K562 (cell line): ENCODE measurements around the gene CCDC60. TPM values are rescaled to one million over a fixed set of nuclear protein-coding genes. Genes with fewer than 3 reads are reported as not detected.

Experiments used
- ATAC-seq: fragments of 200-7000 bp; cut with Tn5 transposase; 3 replicates; pipeline ENCODE4 v1.9.1; 2020; ENCODE audit warnings: moderate library complexity
- BruUV-seq: library from RNA; stranded (reverse); fragments of 400-500 nt; replicated peaks from 2 replicates; lab custom pipeline; 2021; lab: Mats Ljungman, UMichigan
- CTCF ChIA-PET: fragments of 300-600 bp; formaldehyde crosslinking; extraction: SDS; loops from one replicate; lab custom pipeline; 2021; ENCODE audit warnings: low intra/inter-chr PET ratio; lab: Yijun Ruan, JAX
- POLR2A ChIA-PET: fragments of 300-600, 350-650 bp; sonication (Branson Sonifier 250); formaldehyde crosslinking; extraction: SDS; loops from one replicate; lab custom pipeline; 2021; ENCODE audit warnings: antibody characterized with exemption, inconsistent platforms; lab: Yijun Ruan, JAX
- DNase-seq, 4 experiments: peaks; one replicate each; pipeline versions ENCODE4 v3.0.0 to v3.0.0-alpha.2; 2011 to 2018; ENCODE audit warnings: low spot score in 3 of 4, mixed read lengths in 3 of 4; ENCODE audit errors: extremely low read depth in 1 of 4
- FAIRE-seq: peaks from 2 replicates; lab custom pipeline; 2011; peaks lifted over from hg19 to GRCh38; lab: Jason Lieb, UNC
- H2AFZ ChIP-seq: 2 replicates; pipeline ENCODE4 v1.6.0; 2011; ENCODE audit warnings: low read depth, low read length, control low read depth, inconsistent platforms
- H3K27ac ChIP-seq: fragments of 200-600 bp; 3 replicates; pipeline ENCODE4 v1.8.0; 2011; ENCODE audit warnings: low read depth, mild to moderate bottlenecking, control low read depth, inconsistent platforms, low read length, moderate library complexity, mixed read lengths; ENCODE audit errors: extremely low read depth
- H3K27me3 ChIP-seq, 2 experiments: fragments of 300-600 bp in 1 of 2; 2 replicates in 1 of 2; 3 replicates in 1 of 2; pipeline versions ENCODE4 v1.6.0 to v1.8.0; 2011; ENCODE audit warnings: inconsistent platforms in 2 of 2, low read length in 2 of 2, mild to moderate bottlenecking in 1 of 2, mixed read lengths in 1 of 2, moderate library complexity in 1 of 2; ENCODE audit not compliant: control insufficient read depth in 2 of 2, insufficient read depth in 2 of 2
- H3K36me3 ChIP-seq: fragments of 300-600 bp; 3 replicates; pipeline ENCODE4 v1.8.0; 2011; ENCODE audit warnings: mild to moderate bottlenecking, low read length, inconsistent platforms; ENCODE audit not compliant: control insufficient read depth, insufficient read depth
- H3K4me1 ChIP-seq, 2 experiments: fragments of 200-600 bp in 1 of 2; replicated peaks in 1 of 2; 2 replicates in 1 of 2; 3 replicates in 1 of 2; pipeline versions ENCODE4 v1.5.1 to v1.8.0; 2011; ENCODE audit warnings: inconsistent platforms in 2 of 2, low read length in 2 of 2, mild to moderate bottlenecking in 1 of 2, mixed read lengths in 1 of 2, moderate library complexity in 1 of 2; ENCODE audit not compliant: control insufficient read depth in 2 of 2, insufficient read depth in 2 of 2
- H3K4me2 ChIP-seq: 2 replicates; pipeline ENCODE4 v1.6.1; 2011; ENCODE audit warnings: low read length, control low read depth, inconsistent platforms, mixed read lengths; ENCODE audit not compliant: insufficient read depth
- H3K4me3 ChIP-seq: fragments of 200-600 bp; sonication (generic), shearing (Covaris generic); 2 replicates; pipeline ENCODE4 v1.5.1; 2016; ENCODE audit warnings: control low read depth, inconsistent platforms
- H3K79me2 ChIP-seq: fragments of 200-600 bp; 3 replicates; pipeline ENCODE4 v1.8.0; 2011; ENCODE audit warnings: low read length, inconsistent platforms; ENCODE audit not compliant: control insufficient read depth, insufficient read depth
- H3K9ac ChIP-seq, 2 experiments: 2 replicates each; pipeline versions ENCODE4 v1.6.0 to v1.6.1; 2011; ENCODE audit warnings: low read depth in 2 of 2, low read length in 2 of 2, control low read depth in 1 of 2, inconsistent platforms in 1 of 2, mild to moderate bottlenecking in 1 of 2, mixed read lengths in 1 of 2; ENCODE audit not compliant: insufficient read depth in 1 of 2
- H3K9me1 ChIP-seq: one replicate; pipeline ENCODE4 v1.6.0; 2011; ENCODE audit warnings: inconsistent platforms, mild to moderate bottlenecking, low read length, moderate library complexity; ENCODE audit not compliant: control insufficient read depth, insufficient read depth
- H3K9me3 ChIP-seq: replicated peaks from 2 replicates; pipeline ENCODE4 v1.5.1; 2011; ENCODE audit warnings: low read depth, low read length, inconsistent platforms; ENCODE audit not compliant: control insufficient read depth, insufficient read depth
- H4K20me1 ChIP-seq: replicated peaks from 2 replicates; pipeline ENCODE4 v1.6.1; 2011; ENCODE audit warnings: low read length, inconsistent platforms, mixed read lengths; ENCODE audit not compliant: control insufficient read depth, insufficient read depth
- E2F3 ChIP-seq: fragments of 250-450 bp; sonication (Bioruptor Pico); IDR thresholded peaks from 2 replicates; pipeline ENCODE4 v1.4.0; 2020; ENCODE audit warnings: mild to moderate bottlenecking
- GABPB2 ChIP-seq: fragments of 250-450 bp; sonication (Bioruptor Pico); conservative IDR thresholded peaks from 2 replicates; pipeline ENCODE4 v1.5.1; 2021; ENCODE audit warnings: mild to moderate bottlenecking
- GTF2A2 ChIP-seq: IDR thresholded peaks from 2 replicates; pipeline ENCODE4 v1.6.1; 2016; ENCODE audit warnings: mild to moderate bottlenecking, missing genetic modification characterization, missing compliant biosample characterization
- RBM22 ChIP-seq: fragments of 200-400 bp; formaldehyde crosslinking; IDR thresholded peaks from 2 replicates; pipeline ENCODE4 v1.6.1; 2018; ENCODE audit warnings: low read length, low read depth; ENCODE audit not compliant: poor library complexity, severe bottlenecking
- WGBS: fragments of 100-300 bp; shearing (Covaris generic); methylation state at CpG from one replicate; pipeline ENCODE4 v1.1.6; 2016; ENCODE audit warnings: low coverage, mixed read lengths; ENCODE audit not compliant: insufficient coverage; ENCODE audit errors: missing lambda C conversion rate; 5-methylcytosine and 5-hydroxymethylcytosine counted together
- in situ Hi-C: fragments of 300-500 bp; cut with MboI; formaldehyde crosslinking; loops from 4 replicates; pipeline ENCODE4 v1.15.0; 2018; ENCODE audit warnings: inconsistent platforms, mixed read lengths
- intact Hi-C: fragments of 100-400 bp; cut with micrococcal nuclease; formaldehyde crosslinking; loops from 2 replicates; pipeline ENCODE4 v1.14.2; 2022
- polyA plus RNA-seq, 8 experiments: library from polyadenylated mRNA; depleted of rRNA in 4 of 8; stranded (reverse) in 5 of 8; unstranded in 3 of 8; fragments of >200 nt; fragmentation: Nextera tagmentation in 2 of 8; fragmentation: Illumina TruSeq in 1 of 8; extraction: Ambion mirVana in 2 of 8; extraction: Trizol in 1 of 8; gene quantifications; 2 replicates each; pipeline versions ENCODE4 v1.2.1 to v1.2.3, GENCODE V29; 2011 to 2014; ENCODE audit warnings: inconsistent platforms in 1 of 8, missing spikeins in 1 of 8
- total RNA-seq, 7 experiments: library from RNA; depleted of rRNA in 6 of 7; stranded (reverse); fragments of >200 nt in 6 of 7; fragmentation: Illumina TruSeq in 2 of 7; extraction: Trizol in 2 of 7; gene quantifications; 2 replicates each; pipeline versions ENCODE4 v1.2.1 to v1.2.3, GENCODE V29; 2011 to 2021; ENCODE audit warnings: low replicate concordance in 1 of 7
- TF ChIP-seq, protein P1 (sequence below): fragments of 450-650 bp; IDR thresholded peaks from 2 replicates; pipeline ENCODE4 v1.6.1; 2016
- TF ChIP-seq, protein P2 (sequence below): sonication (generic); IDR thresholded peaks from 2 replicates; pipeline ENCODE4 v1.6.1; 2016

The CCDC60 gene
- total and polyA plus RNA-seq, 9 of the 15 experiments (the other 6 are each of a cell fraction or from before 2014, with no cell fraction given): not detected

- Histone ChIP-seq H3K79me2 (no peaks in the 10 kb centered on the region), H3K9me1 (no peaks in the 10 kb centered on the region), H3K27ac (no peak overlapping the region), H3K36me3 (no peaks in the 10 kb centered on the region), H3K9ac (no peak overlapping the region), H3K9me3 (no peaks in the 10 kb centered on the region), H3K4me2 (no peak overlapping the region), H3K4me1 (no peaks in the 10 kb centered on the region), H3K27me3 (no peaks in the 10 kb centered on the region; a peak in 1 of 5 replicates), H3K4me3 (no peak overlapping the region), H4K20me1 (no peaks in the 10 kb centered on the region), H2AFZ (no peak overlapping the region)
- DNase-seq (no peak), ATAC-seq (no peak), FAIRE-seq (no peak)
- POLR2A ChIA-PET: no interaction called here
- no TSS peak for BruUV-seq
- 2% methylated on average over 7 of the region's 7 CpGs for WGBS
- in situ Hi-C loops: no loop called here
- intact Hi-C loops: no loop called here
- TF ChIP-seq E2F3 (CRISPR knock-in tag) (no peak), GTF2A2 (tag) (no peak), RBM22 (no peak), GABPB2 (CRISPR knock-in tag) (no peak)
- TF ChIP-seq, protein P1, sequence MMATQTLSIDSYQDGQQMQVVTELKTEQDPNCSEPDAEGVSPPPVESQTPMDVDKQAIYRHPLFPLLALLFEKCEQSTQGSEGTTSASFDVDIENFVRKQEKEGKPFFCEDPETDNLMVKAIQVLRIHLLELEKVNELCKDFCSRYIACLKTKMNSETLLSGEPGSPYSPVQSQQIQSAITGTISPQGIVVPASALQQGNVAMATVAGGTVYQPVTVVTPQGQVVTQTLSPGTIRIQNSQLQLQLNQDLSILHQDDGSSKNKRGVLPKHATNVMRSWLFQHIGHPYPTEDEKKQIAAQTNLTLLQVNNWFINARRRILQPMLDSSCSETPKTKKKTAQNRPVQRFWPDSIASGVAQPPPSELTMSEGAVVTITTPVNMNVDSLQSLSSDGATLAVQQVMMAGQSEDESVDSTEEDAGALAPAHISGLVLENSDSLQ: no peak
- TF ChIP-seq, protein P2, sequence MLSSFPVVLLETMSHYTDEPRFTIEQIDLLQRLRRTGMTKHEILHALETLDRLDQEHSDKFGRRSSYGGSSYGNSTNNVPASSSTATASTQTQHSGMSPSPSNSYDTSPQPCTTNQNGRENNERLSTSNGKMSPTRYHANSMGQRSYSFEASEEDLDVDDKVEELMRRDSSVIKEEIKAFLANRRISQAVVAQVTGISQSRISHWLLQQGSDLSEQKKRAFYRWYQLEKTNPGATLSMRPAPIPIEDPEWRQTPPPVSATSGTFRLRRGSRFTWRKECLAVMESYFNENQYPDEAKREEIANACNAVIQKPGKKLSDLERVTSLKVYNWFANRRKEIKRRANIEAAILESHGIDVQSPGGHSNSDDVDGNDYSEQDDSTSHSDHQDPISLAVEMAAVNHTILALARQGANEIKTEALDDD: no peak
- CTCF ChIA-PET: no interaction called here
These were observed 8.6 kb downstream of the CCDC60 start for GRCh38 chr12:119343130-119343529.
